ENCODE measurements around the gene SHISA7.

Gene SHISA7

DNA sequence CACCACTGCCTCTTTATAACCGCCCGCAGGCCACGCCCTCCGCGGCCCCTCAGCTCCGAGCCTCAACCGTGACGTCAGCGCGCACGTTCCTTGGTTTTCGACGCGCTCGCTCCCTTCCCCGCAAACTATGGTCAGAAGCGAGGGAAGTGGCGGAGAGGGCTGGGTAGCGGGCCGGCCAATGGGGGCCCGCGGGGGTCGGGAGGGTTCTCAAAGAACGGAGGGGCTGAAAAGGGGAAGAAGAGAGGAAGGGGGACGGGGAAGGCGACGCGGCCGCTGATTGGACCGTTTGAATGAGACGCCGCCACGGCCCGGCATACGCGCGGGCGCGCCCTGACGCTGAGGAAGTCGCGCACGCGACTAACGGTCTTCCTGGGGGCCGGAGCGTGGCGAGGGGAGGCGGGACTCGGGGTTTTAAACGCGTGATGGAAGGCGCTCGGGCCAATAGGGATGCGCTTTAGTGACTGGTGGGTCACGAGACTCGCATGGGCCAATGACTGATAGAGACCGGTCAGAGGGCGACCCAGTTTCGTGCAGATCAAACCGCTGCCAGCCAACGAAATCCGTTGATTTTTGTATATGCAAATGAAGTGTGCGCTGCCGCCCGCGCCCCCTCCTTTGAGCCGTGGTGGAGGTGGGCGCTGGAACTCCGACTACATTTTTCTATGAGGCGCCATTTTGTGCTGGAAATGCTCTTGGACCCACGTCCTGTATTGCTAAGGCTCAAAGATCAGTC lies 35.1 kb downstream of the SHISA7 start (continued):
- TF ChIP-seq ZNF555 (tag by site-specific recombination; conservative IDR thresholded peaks at IDR 0.05) (no peak), ZNF514 (tag by site-specific recombination; IDR thresholded peaks at IDR 0.05) (no peak), ZNF623 (tag by site-specific recombination; IDR thresholded peaks at IDR 0.05) (0 out of 2 replicates have a peak, but pooled peaks have one; percentile 16), ZNF366 (tag by site-specific recombination; conservative IDR thresholded peaks at IDR 0.05) (peak; percentile 99), ZFHX2 (tag by site-specific recombination; conservative IDR thresholded peaks at IDR 0.05) (peak; percentile 65), PBX3 (CRISPR knock-in tag; IDR thresholded peaks at IDR 0.05) (peak; percentile 93), ZNF544 (tag by site-specific recombination; IDR thresholded peaks at IDR 0.05) (no peak), INSM2 (tag by site-specific recombination; IDR thresholded peaks at IDR 0.05) (peak; percentile 83), ZNF433 (tag by site-specific recombination; IDR thresholded peaks at IDR 0.05; ENCODE audit: low read depth) (no peak), ZNF747 (tag by site-specific recombination; IDR thresholded peaks at IDR 0.05) (no peak), ZNF292 (tag by site-specific recombination; IDR thresholded peaks at IDR 0.05; ENCODE audit: borderline replicate concordance, low read depth) (no peak), ATF2 (tag by site-specific recombination; IDR thresholded peaks at IDR 0.05; ENCODE audit: low read depth) (peak; percentile 96), ZNF518A (tag by site-specific recombination; conservative IDR thresholded peaks at IDR 0.05; ENCODE audit: low read depth) (peak; percentile 53; the same call in 1 of the 2 replicates), ZNF394 (tag by site-specific recombination; IDR thresholded peaks at IDR 0.05; ENCODE audit: borderline replicate concordance) (0 out of 2 replicates have a peak, but pooled peaks have one; percentile 14), GLIS1 (tag by site-specific recombination; IDR thresholded peaks at IDR 0.05) (peak; percentile 89), HIC1 (tag by site-specific recombination; IDR thresholded peaks at IDR 0.05) (peak; percentile 79), ZNF169 (tag by site-specific recombination; IDR thresholded peaks at IDR 0.05) (no peak), ZBTB20 (tag by site-specific recombination; IDR thresholded peaks at IDR 0.05) (peak; percentile 88), KLF17 (tag by site-specific recombination; IDR thresholded peaks at IDR 0.05) (peak; percentile 89; the same call in 1 of the 2 replicates), RBAK (tag by site-specific recombination; IDR thresholded peaks at IDR 0.05) (no peak), ZNF416 (tag by site-specific recombination; IDR thresholded peaks at IDR 0.05) (no peak), SP3 (tag by site-specific recombination; IDR thresholded peaks at IDR 0.05) (peak; percentile 95), OVOL3 (tag by site-specific recombination; IDR thresholded peaks at IDR 0.05) (peak; percentile 98), ZNF843 (tag by site-specific recombination; IDR thresholded peaks at IDR 0.05) (peak; percentile 78), ZNF560 (tag by site-specific recombination; IDR thresholded peaks at IDR 0.05; ENCODE audit: borderline replicate concordance) (no peak), ZBTB7A (tag by site-specific recombination; IDR thresholded peaks at IDR 0.05; ENCODE audit: low read depth) (peak; percentile 72; the same call in 1 of the 2 replicates), GFI1B (tag by site-specific recombination; IDR thresholded peaks at IDR 0.05) (no peak)
